IPS-18c (cell line): Measurements from ENCODE around the gene ANKS1B.
"Not testable (repeated sequence)": the region's sequence is repeated elsewhere in the genome, so short reads cannot be mapped to it uniquely, and the experiment has no call there.

Experiments used
- H3K4me3 ChIP-seq: 2 replicates; pipeline ENCODE4 v1.7.0; 2013; ENCODE audit warnings: low read depth, mild to moderate bottlenecking, low read length, moderate library complexity; ENCODE audit not compliant: insufficient read depth
- H3K9me3 ChIP-seq: one replicate; pipeline ENCODE4 v1.6.1; 2013; ENCODE audit warnings: mild to moderate bottlenecking, low read length, moderate library complexity; ENCODE audit not compliant: control insufficient read depth, insufficient read depth

The ANKS1B gene

GRCh38 chr12:99745895-99746294 is 238.8 kb downstream of the ANKS1B start:
- Histone ChIP-seq H3K9me3 (no peaks in the 10 kb centered on the region), H3K4me3 (no peak overlapping the region)

GRCh38 chr12:99745121-99745520 is 239.6 kb downstream of the ANKS1B start:
- Histone ChIP-seq H3K4me3 (no peak overlapping the region), H3K9me3 (no peaks in the 10 kb centered on the region)

GRCh38 chr12:99736760-99737269 is 247.9 kb downstream of the ANKS1B start:
- Histone ChIP-seq H3K4me3 (no peak overlapping the region), H3K9me3 (no peaks in the 10 kb centered on the region)

GRCh38 chr12:99732131-99732530 is 252.6 kb downstream of the ANKS1B start:
- peaks cover 2% of the 10 kb centered on the region for H3K9me3 ChIP-seq
- no peak overlapping the region for H3K4me3 ChIP-seq

- Histone ChIP-seq H3K4me3 (no peak overlapping the region), H3K9me3 (no peaks in the 10 kb centered on the region)
Observed at GRCh38 chr12:99722690-99723486, 261.8 kb downstream of the ANKS1B start.

- no peaks in the 10 kb centered on the region for H3K9me3 ChIP-seq
- no peak overlapping the region for H3K4me3 ChIP-seq
Observed at GRCh38 chr12:99721715-99722275, 262.9 kb downstream of the ANKS1B start.

GRCh38 chr12:99720083-99720465 is 264.7 kb downstream of the ANKS1B start:
- H3K4me3 ChIP-seq, H3K9me3 ChIP-seq: not testable (repeated sequence)

- H3K9me3 ChIP-seq, H3K4me3 ChIP-seq: not testable (repeated sequence)
Observed at GRCh38 chr12:99719411-99720082, 265.2 kb downstream of the ANKS1B start.

- not testable (repeated sequence) for H3K9me3 ChIP-seq, H3K4me3 ChIP-seq
Observed at GRCh38 chr12:99715841-99716510, 268.8 kb downstream of the ANKS1B start.

- H3K9me3 ChIP-seq, H3K4me3 ChIP-seq: not testable (repeated sequence)
Observed at GRCh38 chr12:99714921-99715320, 269.8 kb downstream of the ANKS1B start.

GRCh38 chr12:99713946-99714520 is 270.7 kb downstream of the ANKS1B start:
- H3K4me3 ChIP-seq, result no peak overlapping the region
- no peaks in the 10 kb centered on the region for H3K9me3 ChIP-seq

GRCh38 chr12:99712281-99712680 is 272.5 kb downstream of the ANKS1B start:
- no peaks in the 10 kb centered on the region for H3K9me3 ChIP-seq
- no peak overlapping the region for H3K4me3 ChIP-seq

- no peaks in the 10 kb centered on the region for H3K9me3 ChIP-seq
- no peak overlapping the region for H3K4me3 ChIP-seq
Observed at GRCh38 chr12:99711246-99711645, 273.5 kb downstream of the ANKS1B start.

GRCh38 chr12:99709619-99710018 is 275.1 kb downstream of the ANKS1B start:
- Histone ChIP-seq H3K4me3 (no peak overlapping the region), H3K9me3 (no peaks in the 10 kb centered on the region)

- H3K4me3 ChIP-seq, result no peak overlapping the region
- H3K9me3 ChIP-seq, result no peaks in the 10 kb centered on the region
Observed at GRCh38 chr12:99709116-99709515, 275.6 kb downstream of the ANKS1B start.

GRCh38 chr12:99707883-99708282 is 276.9 kb downstream of the ANKS1B start:
- H3K4me3 ChIP-seq, result no peak overlapping the region
- no peaks in the 10 kb centered on the region for H3K9me3 ChIP-seq

GRCh38 chr12:99706736-99707473 is 277.8 kb downstream of the ANKS1B start:
- no peak overlapping the region for H3K4me3 ChIP-seq
- H3K9me3 ChIP-seq, result no peaks in the 10 kb centered on the region
